GM21381 (cell line): ENCODE measurements around the gene BTRC.
"Not testable (repeated sequence)": the region's sequence is repeated elsewhere in the genome, so short reads cannot be mapped to it uniquely, and the experiment has no call there.

Experiments
- ATAC-seq: cut with Tn5 transposase; IDR thresholded peaks from one replicate; pipeline ENCODE4 v1.9.1; 2021; ENCODE audit warnings: mild to moderate bottlenecking, moderate library complexity; ENCODE audit not compliant: unreplicated experiment

Gene BTRC

GRCh38 chr10:101385866-101386658 is 32.1 kb downstream of the BTRC start:
- no peak for ATAC-seq

- ATAC-seq = no peak
Measured at GRCh38 chr10:101386659-101387259, 32.8 kb downstream of the BTRC start.

GRCh38 chr10:101388676-101389276 is 34.8 kb downstream of the BTRC start:
- no peak for ATAC-seq

GRCh38 chr10:101389532-101389931 is 35.6 kb downstream of the BTRC start:
- not testable (repeated sequence) for ATAC-seq

- no peak for ATAC-seq
Measured at GRCh38 chr10:101389986-101390531, 36.1 kb downstream of the BTRC start.

- ATAC-seq = no peak
Measured at GRCh38 chr10:101393378-101393777, 39.4 kb downstream of the BTRC start.

- ATAC-seq = no peak
Measured at GRCh38 chr10:101394524-101395133, 40.7 kb downstream of the BTRC start.

GRCh38 chr10:101397140-101397539 is 43.2 kb downstream of the BTRC start:
- no peak for ATAC-seq

GRCh38 chr10:101400585-101400984 is 46.6 kb downstream of the BTRC start:
- ATAC-seq = no peak

GRCh38 chr10:101402711-101403110 is 48.7 kb downstream of the BTRC start:
- no peak for ATAC-seq

- no peak for ATAC-seq
Measured at GRCh38 chr10:101403161-101403560, 49.2 kb downstream of the BTRC start.

- no peak for ATAC-seq
Measured at GRCh38 chr10:101405001-101405400, 51.0 kb downstream of the BTRC start.

GRCh38 chr10:101411598-101411997 is 57.6 kb downstream of the BTRC start:
- ATAC-seq = no peak

- ATAC-seq = no peak
Measured at GRCh38 chr10:101414034-101414433, 60.1 kb downstream of the BTRC start.

GRCh38 chr10:101415884-101416283 is 61.9 kb downstream of the BTRC start:
- ATAC-seq = no peak

- ATAC-seq = not testable (repeated sequence)
Measured at GRCh38 chr10:101421967-101422366, 68.0 kb downstream of the BTRC start.

- no peak for ATAC-seq
Measured at GRCh38 chr10:101425535-101425934, 71.6 kb downstream of the BTRC start.

- no peak for ATAC-seq
Measured at GRCh38 chr10:101428036-101428435, 74.1 kb downstream of the BTRC start.

- no peak for ATAC-seq
Measured at GRCh38 chr10:101429423-101429822, 75.5 kb downstream of the BTRC start.

GRCh38 chr10:101436302-101436701 is 82.3 kb downstream of the BTRC start:
- ATAC-seq = no peak

- no peak for ATAC-seq
Measured at GRCh38 chr10:101438881-101439391, 85.0 kb downstream of the BTRC start.
